ENCODE results near the gene CBX6.

Gene CBX6

GRCh38 chr22:38834991-38835390 is 37.0 kb downstream of the CBX6 start:
- DNase-seq = no peak

DNA sequence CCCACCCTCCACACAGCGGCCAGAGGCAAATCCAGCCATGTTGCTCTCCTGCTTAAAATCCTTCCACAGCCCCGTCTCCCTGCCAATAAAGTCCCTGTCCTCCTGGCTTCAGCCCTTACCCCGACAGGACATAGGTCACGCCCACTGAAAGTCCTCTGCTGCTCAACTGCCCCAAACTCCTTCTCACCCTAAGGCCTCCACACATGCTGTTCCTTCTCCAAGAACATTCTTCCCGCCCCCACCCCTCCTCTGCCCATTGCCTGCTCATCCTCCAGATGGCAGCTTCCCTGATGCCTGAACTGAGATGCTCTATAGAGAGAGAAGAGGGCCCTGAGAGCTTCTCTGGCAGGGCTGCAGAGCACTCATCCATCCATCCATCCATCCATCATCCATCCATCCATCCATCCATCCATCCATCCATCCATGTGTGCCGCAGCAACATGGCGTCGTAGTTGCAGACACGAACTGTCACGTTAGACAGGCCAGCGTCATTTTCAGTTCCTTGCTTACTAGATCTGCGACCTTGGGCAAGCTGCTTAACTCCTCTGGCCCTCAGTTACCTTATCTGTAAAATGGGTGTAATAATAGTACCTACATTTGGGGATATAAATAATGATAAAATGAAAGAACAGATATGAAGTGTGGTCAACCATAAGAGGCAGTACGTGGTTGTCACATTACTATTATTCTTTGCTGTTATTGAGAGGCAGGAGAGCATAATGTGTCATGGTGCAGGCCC is 37.6 kb downstream of the CBX6 start:
- DNase-seq = no peak

DNA sequence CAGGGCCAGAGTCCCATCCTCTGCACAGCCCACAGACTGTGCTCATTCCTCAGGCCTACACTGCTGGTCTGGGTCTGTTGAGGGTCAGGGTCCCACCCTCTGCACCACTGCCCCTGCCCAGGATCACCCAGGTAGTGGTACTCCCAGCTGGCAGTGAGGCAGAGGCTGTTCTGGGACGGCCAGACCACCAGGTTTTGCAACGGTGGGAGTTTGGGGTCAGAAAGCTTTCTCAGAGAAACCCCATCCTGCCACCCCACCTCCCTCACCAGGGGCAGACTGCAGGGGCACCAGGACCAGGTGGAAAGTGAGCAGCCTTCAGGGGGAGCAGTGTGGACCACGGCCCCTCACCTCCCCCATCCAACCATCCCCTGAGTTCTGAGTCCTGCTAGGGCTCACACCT is 39.0 kb downstream of the CBX6 start:
- no peak for DNase-seq

GRCh38 chr22:38832005-38832978 is 39.7 kb downstream of the CBX6 start:
- DNase-seq = no peak

- DNase-seq = peak; percentile 86
These were observed 40.7 kb downstream of the CBX6 start for GRCh38 chr22:38831166-38831945.

DNA sequence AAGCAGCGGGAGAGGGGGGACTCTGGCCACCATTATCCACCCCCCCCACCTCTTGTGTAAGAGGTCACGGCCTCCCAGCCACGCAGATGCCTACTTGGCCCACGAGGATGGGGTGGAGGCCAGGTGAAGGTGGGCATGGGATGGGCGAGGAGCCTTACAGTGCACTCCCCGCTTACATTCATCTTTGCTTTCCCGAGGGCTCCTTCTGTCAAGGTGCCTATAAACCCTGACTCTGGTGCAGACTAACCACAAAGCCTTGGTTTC is 41.2 kb downstream of the CBX6 start:
- no peak for DNase-seq

DNA sequence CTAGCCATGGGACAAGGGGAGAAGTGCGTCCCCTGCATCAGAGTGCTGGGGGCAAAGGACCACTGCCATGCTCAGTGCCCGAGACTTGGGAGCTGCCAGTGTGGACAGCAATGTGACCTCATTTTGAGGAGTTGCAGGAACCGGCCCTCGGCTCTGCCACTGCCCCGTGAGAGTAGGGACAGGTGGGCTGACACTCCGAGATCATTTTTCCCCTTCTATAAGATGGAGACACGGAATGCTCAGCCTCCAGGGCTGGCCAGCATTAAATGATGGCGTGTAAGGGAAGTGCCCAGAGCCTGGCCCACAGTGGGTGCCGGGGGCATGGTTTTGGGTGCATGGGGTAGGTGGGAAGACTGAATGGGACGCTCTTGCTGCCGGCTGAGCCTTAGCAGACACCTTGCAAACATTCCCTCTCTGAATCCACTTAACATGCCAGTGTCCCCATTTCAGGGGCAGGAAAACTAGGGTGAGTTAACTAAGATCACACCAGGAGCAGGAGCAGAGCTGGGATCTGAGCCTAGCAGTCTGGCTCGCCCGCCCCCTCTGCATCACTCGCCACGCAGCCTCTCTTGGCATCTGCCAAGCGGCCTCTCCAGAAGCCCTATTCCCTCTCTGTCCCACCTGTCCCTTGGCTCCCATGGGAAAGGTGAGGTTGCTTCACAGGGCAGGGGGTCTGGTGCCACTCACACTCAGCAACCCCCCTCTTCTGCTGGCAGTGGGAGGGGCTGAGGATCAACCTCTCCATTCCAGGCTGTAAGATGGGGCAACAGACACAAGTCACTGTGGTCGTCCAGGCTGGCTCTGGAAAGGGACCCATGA is 41.8 kb downstream of the CBX6 start:
- no peak for DNase-seq

DNA sequence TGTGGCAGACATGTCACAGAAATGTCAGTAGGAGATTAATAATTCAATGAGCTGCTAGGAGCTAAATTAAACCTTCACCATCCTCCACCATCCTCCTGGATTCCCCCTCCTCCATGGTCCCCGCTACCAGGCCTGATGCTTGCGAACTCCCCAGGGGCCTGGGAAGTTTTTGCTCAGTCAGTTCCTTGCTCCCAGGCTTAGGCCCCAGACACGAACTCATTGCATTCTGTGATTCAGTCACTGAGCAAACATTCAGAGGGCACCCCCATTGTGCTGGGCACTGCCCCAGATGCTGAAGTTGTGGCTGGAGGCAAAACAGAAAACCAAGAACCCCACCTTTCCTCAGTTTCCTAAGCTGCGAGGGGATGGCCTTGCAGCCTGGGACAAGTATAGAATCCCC is 42.5 kb downstream of the CBX6 start:
- no peak for DNase-seq

GRCh38 chr22:38828616-38829205 is 43.3 kb downstream of the CBX6 start:
- DNase-seq = no peak

- DNase-seq = no peak
These were observed 43.8 kb downstream of the CBX6 start for GRCh38 chr22:38828191-38828590.

- no peak for DNase-seq
These were observed 44.5 kb downstream of the CBX6 start for GRCh38 chr22:38827510-38827909.

DNA sequence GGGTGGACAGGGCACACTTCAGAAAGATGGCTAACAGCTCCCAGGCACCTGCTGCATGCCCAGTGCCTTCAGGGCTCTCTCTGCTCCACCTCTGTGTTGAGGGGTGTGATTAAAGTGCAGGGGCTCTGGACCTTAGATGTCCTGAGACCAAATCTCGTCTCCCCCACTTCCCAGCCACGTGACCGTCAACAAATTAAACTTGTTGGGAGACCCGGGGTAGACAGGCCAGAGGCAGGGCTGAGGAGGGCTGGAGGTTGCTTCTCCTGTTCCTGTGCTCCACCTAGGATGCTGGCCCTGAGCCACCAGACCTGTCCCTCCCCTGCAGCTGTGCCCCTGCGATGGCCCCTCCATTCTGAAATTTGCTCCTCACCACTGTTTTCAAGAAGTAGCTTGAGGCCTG is 45.2 kb downstream of the CBX6 start:
- DNase-seq = no peak

- no peak for DNase-seq
These were observed 45.6 kb downstream of the CBX6 start for GRCh38 chr22:38826386-38826785.

DNA sequence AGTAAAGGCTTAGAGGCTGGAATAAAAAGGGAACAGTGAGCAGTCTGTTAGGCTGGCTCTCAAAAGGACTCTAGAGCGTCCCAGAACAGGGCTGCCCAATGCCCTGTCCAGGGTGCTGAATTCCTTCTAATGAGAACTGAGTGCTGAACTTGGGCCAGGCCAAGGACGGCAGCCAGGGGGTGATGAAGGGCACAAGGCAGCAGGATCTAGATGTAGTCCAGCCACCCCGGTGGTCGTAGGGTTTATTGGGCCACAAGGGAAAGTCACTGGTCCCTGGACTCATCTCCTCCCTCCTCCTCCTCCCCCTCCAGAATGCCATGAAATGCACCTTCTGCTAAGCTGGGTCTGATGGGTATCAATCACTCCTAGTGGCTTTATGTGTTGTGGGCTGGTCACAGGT is 47.4 kb downstream of the CBX6 start:
- DNase-seq = peak; percentile 78

DNA sequence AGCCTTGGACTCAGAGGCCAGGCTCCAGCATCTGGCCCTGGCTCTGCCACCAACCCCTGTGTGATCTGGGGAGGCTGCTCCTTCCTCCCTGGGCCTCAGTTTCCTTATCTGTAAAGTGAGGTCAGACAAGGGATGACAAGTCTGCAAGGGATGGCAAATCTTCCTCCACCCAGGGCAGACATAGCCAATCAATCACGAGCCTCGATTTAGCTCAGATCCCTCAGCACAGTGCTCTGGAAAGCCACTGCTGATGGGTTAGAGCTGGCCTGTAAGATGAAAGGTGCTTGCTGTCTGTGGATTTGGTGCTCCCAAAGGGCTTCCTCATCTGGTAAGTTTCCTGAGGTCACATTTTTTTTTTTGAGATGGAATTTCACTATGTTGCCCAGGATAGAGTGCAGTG is 48.4 kb downstream of the CBX6 start:
- no peak for DNase-seq

- no peak for DNase-seq
These were observed 48.9 kb downstream of the CBX6 start for GRCh38 chr22:38823076-38823475.

DNA sequence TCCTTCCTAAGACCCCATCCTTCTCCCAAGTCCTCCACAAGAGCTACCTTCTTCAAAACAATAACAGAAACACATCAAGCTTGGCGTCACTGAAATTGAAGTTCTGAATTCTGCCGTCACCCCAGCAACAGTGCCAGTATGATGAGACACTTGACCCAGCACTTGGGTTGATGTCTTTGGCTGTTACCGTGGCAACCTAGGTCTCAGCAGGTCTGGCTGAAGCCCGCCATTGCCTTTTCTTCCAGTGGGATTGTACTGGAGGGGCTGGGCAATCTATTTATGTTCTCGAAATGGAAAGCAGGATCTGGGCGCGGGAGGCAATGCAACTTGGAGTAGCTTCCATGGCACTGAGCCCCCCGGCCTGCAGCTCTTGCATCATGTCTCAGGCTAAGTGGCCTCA is 52.0 kb downstream of the CBX6 start:
- DNase-seq = no peak

- DNase-seq = no peak
These were observed 52.6 kb downstream of the CBX6 start for GRCh38 chr22:38819387-38819940.

GRCh38 chr22:38817196-38817595 is 54.8 kb downstream of the CBX6 start:
- DNase-seq = no peak

DNA sequence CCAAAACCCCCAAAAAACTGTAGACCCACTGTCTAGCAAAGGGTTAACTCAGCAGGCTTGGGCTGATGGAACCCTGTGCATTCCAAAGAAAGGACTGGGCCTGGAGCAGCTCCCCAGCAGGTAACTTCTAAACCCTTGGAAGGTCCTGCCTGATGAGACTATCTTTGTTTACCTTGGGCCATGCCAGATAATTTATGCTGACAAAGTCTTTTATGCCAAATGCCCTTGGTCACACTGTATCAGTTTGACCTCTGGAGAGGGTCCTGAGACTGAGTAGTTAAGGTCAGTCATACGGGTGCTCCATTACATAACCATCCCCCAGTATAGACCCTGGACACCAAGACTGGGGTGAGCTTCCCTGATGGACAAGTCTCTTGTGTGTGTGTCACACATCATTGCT is 56.2 kb downstream of the CBX6 start:
- DNase-seq = no peak
